Measurements from ENCODE around the gene GAD1.

DNA sequence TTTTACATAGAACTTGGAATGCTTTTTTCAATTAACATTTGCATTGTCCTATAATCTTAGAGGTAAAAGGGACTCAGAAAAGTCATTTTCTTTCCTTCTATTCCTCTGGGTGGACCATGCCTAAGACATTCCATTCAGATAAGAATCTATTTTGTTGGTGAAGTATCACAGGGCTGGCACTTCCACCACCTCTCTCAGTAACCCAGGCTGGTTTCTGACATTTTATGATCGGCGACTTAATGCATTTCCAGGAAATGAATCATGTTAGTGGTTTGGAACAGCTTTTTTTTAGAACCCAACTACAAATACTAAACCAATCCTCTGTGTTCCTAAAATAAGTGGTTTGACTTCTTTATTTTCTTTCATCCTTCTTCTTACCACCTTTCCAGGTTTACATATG lies 27.0 kb downstream of the GAD1 start:
- no peak for TF ChIP-seq CTCF (IDR thresholded peaks at IDR 0.05)
- TF ChIP-seq POLR2A (IDR thresholded peaks at IDR 0.05): no peak
